Liver (tissue), 9 donors: Measurements from ENCODE around the gene BANP. TPM values are rescaled to one million over a fixed set of nuclear protein-coding genes. Genes with fewer than 3 reads are reported as not detected.

Experiments used
- DNase-seq: peaks from one replicate; pipeline ENCODE4 v3.0.0-alpha.2; 2017; ENCODE audit warnings: low spot score
- H3K27ac ChIP-seq, 2 donors: one replicate each; pipeline ENCODE4 v1.7.0; 2013; ENCODE audit warnings: inconsistent platforms in 2 of 2, low read length in 2 of 2, control low read depth in 1 of 2, low read depth in 1 of 2, mild to moderate bottlenecking in 1 of 2
- H3K27me3 ChIP-seq, 4 donors: one replicate each; pipeline versions ENCODE4 v1.6.1 to v1.7.0; 2013; ENCODE audit warnings: low read length in 3 of 4, inconsistent platforms in 1 of 4, mild to moderate bottlenecking in 1 of 4, moderate library complexity in 1 of 4; ENCODE audit not compliant: control insufficient read depth in 4 of 4, insufficient read depth in 4 of 4
- H3K36me3 ChIP-seq, 4 donors: one replicate each; pipeline versions ENCODE4 v1.6.1 to v1.7.0; 2013; ENCODE audit warnings: low read length in 3 of 4, mild to moderate bottlenecking in 3 of 4, low read depth in 1 of 4, moderate library complexity in 1 of 4; ENCODE audit not compliant: control insufficient read depth in 4 of 4, insufficient read depth in 3 of 4
- H3K4me1 ChIP-seq, 4 donors: one replicate each; pipeline versions ENCODE4 v1.6.1 to v1.7.0; 2013; ENCODE audit warnings: low read length in 3 of 4, mild to moderate bottlenecking in 3 of 4, moderate library complexity in 1 of 4; ENCODE audit not compliant: control insufficient read depth in 4 of 4, insufficient read depth in 4 of 4
- H3K4me3 ChIP-seq, 3 donors: one replicate each; pipeline versions ENCODE4 v1.6.1 to v1.7.0; 2013; ENCODE audit warnings: low read length in 3 of 3, control low read depth in 1 of 3, low read depth in 1 of 3, mild to moderate bottlenecking in 1 of 3
- H3K9ac ChIP-seq, 2 donors: one replicate each; pipeline ENCODE4 v1.7.0; 2013; ENCODE audit warnings: low read length in 2 of 2, mild to moderate bottlenecking in 2 of 2, moderate library complexity in 2 of 2, control low read depth in 1 of 2, low read depth in 1 of 2
- H3K9me3 ChIP-seq, 4 donors: one replicate each; pipeline versions ENCODE4 v1.6.1 to v1.7.0; 2013; ENCODE audit warnings: low read length in 3 of 4; ENCODE audit not compliant: control insufficient read depth in 4 of 4
- ATF3 ChIP-seq: IDR thresholded peaks from 2 replicates; pipeline ENCODE4 v1.6.1; 2016; ENCODE audit warnings: antibody characterized with exemption
- CTCF ChIP-seq: fragments of 150-350 bp; IDR thresholded peaks from 2 replicates; pipeline ENCODE4 v1.5.1; 2017; ENCODE audit warnings: improper control_type of control experiment, low read depth, low read length; ENCODE audit not compliant: missing input control
- EGR1 ChIP-seq, 2 donors: IDR thresholded peaks; 2 replicates each; pipeline ENCODE4 v1.6.1; 2016 to 2018; ENCODE audit warnings: antibody characterized with exemption in 2 of 2, low read depth in 2 of 2
- FOXA1 ChIP-seq: IDR thresholded peaks from 2 replicates; pipeline ENCODE4 v1.6.1; 2016; ENCODE audit warnings: antibody characterized with exemption
- FOXA2 ChIP-seq: IDR thresholded peaks from 2 replicates; pipeline ENCODE4 v1.6.1; 2016; ENCODE audit warnings: antibody characterized with exemption
- GABPA ChIP-seq, 2 donors: IDR thresholded peaks in 1 of 2; conservative IDR thresholded peaks in 1 of 2; 2 replicates each; pipeline ENCODE4 v1.6.1; 2016; ENCODE audit warnings: antibody characterized with exemption in 2 of 2, mild to moderate bottlenecking in 1 of 2, moderate library complexity in 1 of 2
- HNF4A ChIP-seq, 2 donors: conservative IDR thresholded peaks; 2 replicates each; pipeline ENCODE4 v1.6.1; 2016; ENCODE audit warnings: antibody characterized with exemption in 2 of 2, mild to moderate bottlenecking in 2 of 2
- HNF4G ChIP-seq: IDR thresholded peaks from 2 replicates; pipeline ENCODE4 v1.6.1; 2016; ENCODE audit warnings: antibody characterized with exemption
- JUND ChIP-seq, 2 donors: IDR thresholded peaks; 2 replicates each; pipeline ENCODE4 v1.6.1; 2016; ENCODE audit warnings: antibody characterized with exemption in 2 of 2
- MAX ChIP-seq: IDR thresholded peaks from 2 replicates; pipeline ENCODE4 v1.6.1; 2016; ENCODE audit warnings: antibody characterized with exemption
- RAD21 ChIP-seq, 2 donors: IDR thresholded peaks; 2 replicates each; pipeline ENCODE4 v1.6.1; 2016; ENCODE audit warnings: antibody characterized with exemption in 2 of 2, mild to moderate bottlenecking in 2 of 2
- REST ChIP-seq: IDR thresholded peaks from 2 replicates; pipeline ENCODE4 v1.6.1; 2016; ENCODE audit warnings: antibody characterized with exemption, mild to moderate bottlenecking
- SP1 ChIP-seq: IDR thresholded peaks from 2 replicates; pipeline ENCODE4 v1.6.1; 2018; ENCODE audit warnings: antibody characterized with exemption, mild to moderate bottlenecking
- TAF1 ChIP-seq: conservative IDR thresholded peaks from 2 replicates; pipeline ENCODE4 v1.6.1; 2016; ENCODE audit warnings: antibody characterized with exemption, mild to moderate bottlenecking
- YY1 ChIP-seq: IDR thresholded peaks from 2 replicates; pipeline ENCODE4 v1.6.1; 2016; ENCODE audit warnings: antibody characterized with exemption, mild to moderate bottlenecking
- ZBTB33 ChIP-seq: IDR thresholded peaks from 2 replicates; pipeline ENCODE4 v1.6.1; 2016; ENCODE audit warnings: antibody characterized with exemption
- WGBS: extraction: QIAGEN DNeasy Blood & Tissue Kit; methylation state at CpG from one replicate; pipeline ENCODE4 v1.1.7; 2013; 5-methylcytosine and 5-hydroxymethylcytosine counted together
- polyA plus RNA-seq, 2 donors: library from polyadenylated mRNA; stranded (reverse) in 1 of 2; unstranded in 1 of 2; fragments of 200-250 nt in 1 of 2; fragments of >200 nt in 1 of 2; fragmentation: Nextera tagmentation in 1 of 2; extraction: Ambion mirVana in 1 of 2; gene quantifications; one replicate each; pipeline versions ENCODE4 v1.2.1 to v1.2.3, GENCODE V29; 2013 to 2015
- total RNA-seq, 2 donors: library from RNA; depleted of rRNA; stranded (reverse); fragments of >200 nt; gene quantifications; one replicate each; pipeline ENCODE4 v1.2.3, GENCODE V29; 2014
- donor health status: healthy.
- donor health status: healthy.
- donor health status: healthy.
- donor health status: healthy.
- donor health status: healthy.

The BANP gene
- total and polyA plus RNA-seq, 4 donors = 4.9 to 20.7 (median 13.7) TPM

GRCh38 chr16:87924041-87924810 is 27.0 kb upstream of the BANP start:
- DNase-seq = no peak
- WGBS = 79% methylated on average over 27 of the region's 27 CpGs
- Histone ChIP-seq H3K27ac (no peak overlapping the region), H3K9me3 (no peaks in the 10 kb centered on the region), H3K27me3 (no peaks in the 10 kb centered on the region), H3K4me1 (peaks cover 9 to 29% (median 22%) of the 10 kb centered on the region in 4 donors), H3K4me3 (no peak overlapping the region), H3K36me3 (peaks cover 3 to 28% (median 11%) of the 10 kb centered on the region in 4 donors), H3K9ac (no peak overlapping the region)
- TF ChIP-seq YY1 = no peak
- TF ChIP-seq EGR1 (IDR thresholded peaks at IDR 0.05; ENCODE audit: low read depth in 2 of 2) = no peak
- TF ChIP-seq ATF3 = no peak
- no peak for TF ChIP-seq FOXA1
- TF ChIP-seq JUND (IDR thresholded peaks at IDR 0.05) = no peak
- TF ChIP-seq HNF4A (conservative IDR thresholded peaks at IDR 0.05) = no peak
- no peak for TF ChIP-seq GABPA (IDR thresholded peaks at IDR 0.05 in 1 of 2, conservative IDR thresholded peaks at IDR 0.05 in 1 of 2)
- no peak for TF ChIP-seq ZBTB33
- TF ChIP-seq CTCF = no peak
- no peak for TF ChIP-seq MAX

- no peaks in the 10 kb centered on the region for H3K27me3 ChIP-seq
- peaks cover 3 to 28% (median 11%) of the 10 kb centered on the region in 4 donors for H3K36me3 ChIP-seq
- H3K9ac ChIP-seq = no peak overlapping the region
- no peak overlapping the region for H3K27ac ChIP-seq
- TF ChIP-seq RAD21 (IDR thresholded peaks at IDR 0.05) (no peak), SP1 (no peak), JUND (IDR thresholded peaks at IDR 0.05) (no peak), FOXA1 (no peak), CTCF (no peak), TAF1 (no peak), ATF3 (no peak), REST (no peak), ZBTB33 (no peak), HNF4G (no peak), FOXA2 (no peak)
- no peak for DNase-seq
- H3K9me3 ChIP-seq = no peaks in the 10 kb centered on the region
- peaks cover 7 to 23% (median 21%) of the 10 kb centered on the region in 4 donors for H3K4me1 ChIP-seq
- 84% methylated on average over 26 of the region's 26 CpGs for WGBS
- H3K4me3 ChIP-seq = no peak overlapping the region
Observed at GRCh38 chr16:87924811-87925670, 26.2 kb upstream of the BANP start.
